Measurements from ENCODE around the gene CAMTA1.

CAMTA1 gene

DNA sequence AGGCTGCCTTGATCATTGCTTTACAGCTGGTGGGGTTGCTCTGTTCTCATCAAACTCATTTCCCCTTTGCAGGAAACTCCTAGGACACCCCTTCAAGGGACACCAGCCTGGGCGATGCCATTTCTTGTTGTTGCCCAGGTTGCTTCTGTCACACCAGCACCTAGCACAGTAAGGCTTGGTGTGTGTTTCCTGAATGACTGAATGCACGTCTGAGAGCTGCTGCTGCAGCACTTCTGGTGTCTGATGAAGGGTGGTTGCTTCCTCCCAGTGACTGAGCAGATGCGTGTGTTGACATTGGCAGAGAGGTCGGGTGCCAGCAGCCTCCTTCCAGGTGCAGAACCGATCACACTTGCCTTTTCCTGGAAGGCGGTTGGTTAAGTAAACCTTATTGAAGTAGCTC, 477.4 kb downstream of the CAMTA1 start:
- no peak overlapping the region for H3K4me3 ChIP-seq (ENCODE audit: low read depth, low read length)
- peak; percentile 23 for DNase-seq (ENCODE audit: low read depth)
- TF ChIP-seq CTCF (IDR thresholded peaks at IDR 0.05; ENCODE audit: control insufficient read depth, extremely low read depth, insufficient read depth): no peak

DNA sequence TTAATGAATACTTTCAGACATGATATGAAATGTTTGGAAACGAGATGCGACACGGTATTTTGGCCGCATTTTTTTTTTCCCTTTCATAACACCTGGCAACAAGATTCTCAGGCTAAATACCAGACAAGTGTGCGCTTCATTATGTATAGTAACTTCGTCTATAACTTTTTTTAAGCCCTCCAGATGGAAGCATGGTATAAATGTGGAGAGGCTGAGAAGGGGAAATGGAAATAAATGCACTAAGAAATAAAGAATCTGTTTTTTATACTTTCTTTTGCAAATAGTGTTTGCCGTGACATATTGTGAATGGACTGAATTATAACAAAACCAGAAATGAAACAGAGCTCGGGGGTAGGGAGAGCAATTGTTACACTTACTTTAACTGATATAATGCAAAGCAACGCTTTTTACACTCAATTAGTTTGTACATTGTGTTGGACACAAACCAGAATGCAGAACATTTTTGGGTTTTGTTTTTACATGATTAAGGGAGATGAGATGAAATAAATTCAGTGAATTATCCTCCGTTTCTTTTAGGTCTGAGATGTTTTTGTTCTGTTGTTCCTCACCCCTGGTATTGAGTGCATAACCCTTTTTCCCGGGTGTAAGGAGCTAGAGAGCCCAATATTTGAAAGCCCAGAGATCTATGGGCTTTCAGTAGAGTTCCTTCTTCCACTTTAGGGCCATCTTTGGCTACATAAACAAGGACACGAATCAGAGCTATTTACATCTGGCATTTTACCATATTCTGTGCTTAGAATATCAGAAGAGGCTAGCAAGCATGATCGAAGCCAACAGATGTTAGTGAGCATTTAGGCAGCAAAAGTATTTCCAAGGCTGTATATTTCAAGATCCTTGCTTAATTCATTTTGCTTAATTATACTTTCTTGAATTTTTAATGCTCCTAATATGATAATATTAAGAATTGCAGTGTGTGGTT, 478.0 kb downstream of the CAMTA1 start:
- H3K4me3 ChIP-seq (ENCODE audit: low read depth, low read length): no peak overlapping the region
- no peak for DNase-seq (ENCODE audit: low read depth)
- no peak for TF ChIP-seq CTCF (IDR thresholded peaks at IDR 0.05; ENCODE audit: control insufficient read depth, extremely low read depth, insufficient read depth)

GRCh38 chr1:7264101-7264500, 478.8 kb downstream of the CAMTA1 start:
- no peak for DNase-seq (ENCODE audit: low read depth)
- TF ChIP-seq CTCF (IDR thresholded peaks at IDR 0.05; ENCODE audit: control insufficient read depth, extremely low read depth, insufficient read depth): no peak
- H3K4me3 ChIP-seq (ENCODE audit: low read depth, low read length): no peak overlapping the region

DNA sequence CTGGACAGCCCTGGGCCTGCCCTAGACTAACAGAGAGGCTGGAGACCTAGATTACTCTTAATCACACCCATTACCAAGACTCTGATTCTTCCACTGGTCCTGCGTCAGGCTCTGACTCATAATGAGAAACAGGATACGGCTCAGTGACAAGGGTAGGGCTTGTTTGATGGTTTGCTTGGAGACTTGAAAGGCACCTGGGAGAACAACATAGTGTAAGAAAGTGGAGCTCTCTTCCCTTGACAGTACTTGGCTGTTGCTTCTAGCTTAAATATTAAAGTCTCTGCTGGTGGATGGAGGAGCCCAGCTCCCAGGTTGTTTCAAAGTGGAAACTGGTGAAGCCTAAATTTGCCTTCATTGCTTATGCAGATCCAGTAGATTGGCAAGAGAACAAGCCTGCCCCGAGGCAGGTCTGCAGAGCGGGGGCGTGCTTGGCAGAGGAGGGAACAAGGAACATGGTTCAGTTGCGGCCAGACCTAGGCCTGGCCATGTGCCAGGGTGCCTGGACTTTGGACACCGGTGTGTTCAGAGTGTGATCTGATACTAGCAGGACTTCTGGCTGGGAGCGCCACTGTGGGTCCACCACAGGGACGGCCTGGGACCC, 480.6 kb downstream of the CAMTA1 start:
- TF ChIP-seq CTCF (IDR thresholded peaks at IDR 0.05; ENCODE audit: control insufficient read depth, extremely low read depth, insufficient read depth): no peak
- DNase-seq (ENCODE audit: low read depth): no peak
- no peak overlapping the region for H3K4me3 ChIP-seq (ENCODE audit: low read depth, low read length)

- no peak for DNase-seq (ENCODE audit: low read depth)
- no peak overlapping the region for H3K4me3 ChIP-seq (ENCODE audit: low read depth, low read length)
- TF ChIP-seq CTCF (IDR thresholded peaks at IDR 0.05; ENCODE audit: control insufficient read depth, extremely low read depth, insufficient read depth): no peak
Measured at GRCh38 chr1:7266561-7266960, 481.3 kb downstream of the CAMTA1 start.

DNA sequence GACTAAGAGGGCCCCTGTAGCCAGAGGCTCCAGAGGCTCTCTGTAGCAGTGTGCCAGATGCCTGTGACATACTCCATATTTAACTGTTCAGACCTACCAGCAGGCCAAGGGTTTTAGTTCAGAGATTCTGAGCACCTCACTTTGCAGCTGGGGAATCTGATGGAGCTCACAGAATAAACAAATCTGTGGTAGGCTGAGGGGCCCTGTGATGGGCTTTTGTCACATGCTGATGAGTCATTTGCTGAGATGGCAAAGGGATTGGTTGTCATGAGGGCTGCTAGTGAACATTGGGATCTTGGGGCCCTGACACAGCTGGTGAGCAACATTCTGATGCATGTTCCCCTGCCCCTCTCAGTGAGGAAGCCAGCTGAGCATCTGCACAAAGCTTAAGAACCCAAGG, 482.2 kb downstream of the CAMTA1 start:
- no peak for TF ChIP-seq CTCF (IDR thresholded peaks at IDR 0.05; ENCODE audit: control insufficient read depth, extremely low read depth, insufficient read depth)
- DNase-seq (ENCODE audit: low read depth): no peak
- H3K4me3 ChIP-seq (ENCODE audit: low read depth, low read length): no peak overlapping the region
